CD8-positive, alpha-beta memory T cell (primary cell): ENCODE measurements around the gene PSORS1C2. TPM values are rescaled to one million over a fixed set of nuclear protein-coding genes. Genes with fewer than 3 reads are reported as not detected.
A peak's percentile ranks its signal among the peaks of the same experiment; 100 is the strongest.

Source experiments
- CTCF ChIA-PET: fragments of 350-600 bp; sonication (Branson Sonifier 250); formaldehyde crosslinking; loops from one replicate; lab custom pipeline; 2021; ENCODE audit warnings: antibody characterized with exemption; lab: Charles Lee
- POLR2A ChIA-PET: fragments of 350-600 bp; sonication (Branson Sonifier 250); formaldehyde crosslinking; loops from one replicate; lab custom pipeline; 2021; ENCODE audit warnings: antibody characterized with exemption; lab: Charles Lee
- DNase-seq, 5 donors: peaks; one replicate each; pipeline versions ENCODE4 v3.0.0 to v3.0.0-alpha.2; 2020 to 2022; ENCODE audit warnings: mixed read lengths in 1 of 5
- H3K27ac ChIP-seq: one replicate; pipeline ENCODE4 v1.7.0; 2013; ENCODE audit warnings: low read depth, mild to moderate bottlenecking, low read length, moderate library complexity
- H3K27me3 ChIP-seq: 2 replicates; pipeline ENCODE4 v1.7.0; 2013; ENCODE audit warnings: low read length, mild to moderate bottlenecking; ENCODE audit not compliant: insufficient read depth, poor library complexity, severe bottlenecking
- H3K36me3 ChIP-seq: 2 replicates; pipeline ENCODE4 v1.7.0; 2013; ENCODE audit warnings: mild to moderate bottlenecking, low read length, moderate library complexity; ENCODE audit not compliant: insufficient read depth
- H3K4me1 ChIP-seq: 2 replicates; pipeline ENCODE4 v1.7.0; 2013; ENCODE audit warnings: mild to moderate bottlenecking, low read length, moderate library complexity; ENCODE audit not compliant: insufficient read depth
- H3K4me3 ChIP-seq: 2 replicates; pipeline ENCODE4 v1.7.0; 2013; ENCODE audit warnings: mild to moderate bottlenecking, low read length
- H3K9me3 ChIP-seq: 2 replicates; pipeline ENCODE4 v1.7.0; 2013; ENCODE audit warnings: mild to moderate bottlenecking, low read length
- H3K27ac Mint-ChIP-seq, 8 donors: one replicate each; pipeline ENCODE4 v1.8.0; 2020 to 2021; ENCODE audit warnings: mixed read lengths in 8 of 8, mild to moderate bottlenecking in 6 of 8, inconsistent platforms in 3 of 8, moderate library complexity in 3 of 8
- H3K27me3 Mint-ChIP-seq, 2 donors: one replicate each; pipeline ENCODE4 v1.8.0; 2020 to 2021; ENCODE audit warnings: mixed read lengths in 2 of 2, mild to moderate bottlenecking in 1 of 2, moderate library complexity in 1 of 2
- H3K36me3 Mint-ChIP-seq, 3 donors: one replicate each; pipeline ENCODE4 v1.8.0; 2020 to 2021; ENCODE audit warnings: mixed read lengths in 3 of 3, inconsistent platforms in 1 of 3, mild to moderate bottlenecking in 1 of 3
- H3K4me1 Mint-ChIP-seq, 3 donors: one replicate each; pipeline ENCODE4 v1.8.0; 2020 to 2021; ENCODE audit warnings: mixed read lengths in 3 of 3, inconsistent platforms in 1 of 3, mild to moderate bottlenecking in 1 of 3
- H3K4me3 Mint-ChIP-seq, 7 donors: one replicate each; pipeline ENCODE4 v1.8.0; 2020 to 2021; ENCODE audit warnings: mixed read lengths in 7 of 7, mild to moderate bottlenecking in 6 of 7, moderate library complexity in 4 of 7, inconsistent platforms in 2 of 7
- H3K9me3 Mint-ChIP-seq, 5 donors: one replicate each; pipeline ENCODE4 v1.8.0; 2020 to 2022; ENCODE audit warnings: mixed read lengths in 5 of 5, mild to moderate bottlenecking in 3 of 5, moderate library complexity in 2 of 5, inconsistent platforms in 1 of 5
- polyA plus RNA-seq: library from polyadenylated mRNA; unstranded; fragments of 300-500 nt; fragmentation: Illumina TruSeq; gene quantifications from one replicate; pipeline ENCODE4 v1.2.3, GENCODE V29; 2021
- total RNA-seq, 2 experiments: library from RNA; stranded (reverse); gene quantifications; one replicate each; pipeline ENCODE4 v1.2.3, GENCODE V29; 2021

Gene PSORS1C2
- total and polyA plus RNA-seq, 3 experiments from 2014 or later = not detected

DNA sequence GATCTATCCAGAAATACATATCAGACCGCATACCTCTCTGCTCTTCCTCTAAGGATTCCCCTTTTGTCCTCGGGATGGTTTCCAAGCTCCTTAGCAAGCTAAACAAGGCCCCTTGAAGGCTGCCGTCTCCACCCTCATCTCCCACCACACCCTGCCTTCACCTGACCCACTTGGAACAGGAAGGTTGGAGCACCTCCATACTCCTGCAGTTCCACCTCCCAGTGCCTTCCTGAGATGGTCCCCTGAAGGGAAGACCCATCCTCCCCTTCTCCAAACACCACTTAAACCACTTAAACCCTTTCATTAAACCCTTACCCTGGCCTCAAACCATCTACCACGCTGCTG is 40.1 kb upstream of the PSORS1C2 start:
- peak overlapping the region in 5 of 8 donors; percentile 4 to 70 (median 48) for H3K27ac Mint-ChIP-seq
- no peaks in the 10 kb centered on the region for H3K9me3 Mint-ChIP-seq
- Histone ChIP-seq H3K27ac (no peak overlapping the region), H3K27me3 (no peaks in the 10 kb centered on the region), H3K36me3 (no peaks in the 10 kb centered on the region), H3K9me3 (no peaks in the 10 kb centered on the region), H3K4me1 (no peaks in the 10 kb centered on the region), H3K4me3 (no peak overlapping the region)
- H3K27me3 Mint-ChIP-seq = no peaks in the 10 kb centered on the region
- H3K36me3 Mint-ChIP-seq = no peaks in the 10 kb centered on the region
- ChIA-PET POLR2A (no interaction called here), CTCF (interaction anchor here (2.6 kb wide), 1 partner anchor 188 kb away, joined by 6 read pairs; no protein-coding TSS in a partner anchor)
- peaks cover 19 to 30% (median 26%) of the 10 kb centered on the region in 3 donors for H3K4me1 Mint-ChIP-seq
- H3K4me3 Mint-ChIP-seq = no peak overlapping the region
- DNase-seq = no peak

DNA sequence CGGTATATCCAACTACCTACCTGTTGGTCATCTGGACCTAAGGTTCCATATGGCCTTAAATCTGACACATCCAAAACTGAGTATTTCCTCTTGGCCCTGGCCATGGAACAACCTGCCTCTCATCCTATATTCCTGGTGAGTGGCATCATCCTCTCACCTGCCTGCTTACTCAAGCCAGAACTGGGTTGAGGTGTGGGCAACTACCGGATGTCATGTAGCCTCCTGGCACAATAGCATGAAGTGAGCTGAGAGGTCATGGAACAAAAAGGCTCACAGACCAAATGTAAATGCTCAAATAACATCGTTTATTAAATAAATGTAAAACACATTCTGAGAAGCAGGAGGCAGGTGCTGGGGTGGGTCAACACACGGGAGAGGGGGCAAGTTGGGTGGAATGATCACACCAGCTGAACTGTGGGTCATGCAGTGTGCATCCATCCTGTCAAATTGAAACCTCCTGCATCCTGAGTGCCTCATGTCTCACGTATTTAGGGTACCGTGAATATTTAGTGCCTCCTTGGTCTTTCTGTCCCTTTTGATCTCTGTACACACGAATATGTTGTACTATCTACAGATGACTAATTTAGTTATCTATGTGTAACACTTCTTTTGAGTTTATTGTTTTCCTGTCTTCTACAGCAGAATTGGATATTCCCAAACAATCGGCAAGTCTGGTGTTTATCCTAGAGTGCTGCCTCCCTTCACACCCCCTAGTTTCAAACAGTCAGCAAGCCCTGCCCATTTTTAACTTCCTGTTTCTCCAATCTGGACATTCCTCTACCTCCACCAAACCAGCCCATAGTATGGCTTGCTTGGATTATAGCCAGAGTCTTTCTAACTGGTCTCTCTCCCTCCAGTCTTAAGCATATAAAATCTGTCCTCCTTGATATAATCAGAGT is 39.5 kb upstream of the PSORS1C2 start:
- H3K4me1 ChIP-seq = no peaks in the 10 kb centered on the region
- no peak overlapping the region for H3K4me3 ChIP-seq
- H3K9me3 ChIP-seq = no peaks in the 10 kb centered on the region
- ChIA-PET CTCF (no interaction called here), POLR2A (no interaction called here)
- no peaks in the 10 kb centered on the region for H3K27me3 Mint-ChIP-seq
- H3K9me3 Mint-ChIP-seq = no peaks in the 10 kb centered on the region
- no peaks in the 10 kb centered on the region for H3K36me3 ChIP-seq
- no peaks in the 10 kb centered on the region for H3K27me3 ChIP-seq
- H3K27ac ChIP-seq = no peak overlapping the region
- H3K27ac Mint-ChIP-seq = peak overlapping the region in 6 of 8 donors; percentile 23 to 84 (median 52)
- peaks cover 19 to 30% (median 26%) of the 10 kb centered on the region in 3 donors for H3K4me1 Mint-ChIP-seq
- no peaks in the 10 kb centered on the region for H3K36me3 Mint-ChIP-seq
- H3K4me3 Mint-ChIP-seq = peak overlapping the region in 3 of 7 donors; percentile 14 to 30 (median 29)
- DNase-seq = no peak

DNA sequence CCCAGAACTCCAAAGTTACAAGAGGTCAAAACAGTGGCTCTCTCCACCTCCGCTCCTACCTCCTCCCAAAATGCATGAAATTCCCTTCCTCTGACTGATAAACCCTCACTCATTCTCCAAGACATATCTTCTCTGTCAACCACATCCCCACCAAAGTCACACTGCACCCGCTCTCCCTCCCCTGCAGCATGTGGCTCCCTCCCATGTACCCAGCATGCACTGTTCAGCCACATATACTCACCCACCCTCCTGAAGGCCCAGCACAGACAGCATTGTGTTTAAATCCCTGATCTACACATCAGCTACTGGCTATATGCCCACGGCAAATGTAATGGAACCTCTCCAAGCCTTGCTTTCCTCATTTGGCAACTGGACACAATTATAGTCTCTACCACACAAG is 37.1 kb upstream of the PSORS1C2 start:
- Mint-ChIP-seq H3K4me1 (peaks cover 19 to 30% (median 26%) of the 10 kb centered on the region in 3 donors), H3K36me3 (no peaks in the 10 kb centered on the region), H3K27me3 (no peaks in the 10 kb centered on the region), H3K27ac (peak overlapping the region in 4 of 8 donors; percentile 4 to 53 (median 15)), H3K4me3 (peak overlapping the region in 1 of 7 donors; percentile 9), H3K9me3 (no peaks in the 10 kb centered on the region)
- Histone ChIP-seq H3K27ac (no peak overlapping the region), H3K27me3 (no peaks in the 10 kb centered on the region), H3K4me1 (no peaks in the 10 kb centered on the region), H3K9me3 (no peaks in the 10 kb centered on the region), H3K36me3 (no peaks in the 10 kb centered on the region), H3K4me3 (no peak overlapping the region)
- CTCF ChIA-PET = interaction anchor here (1.4 kb wide), 1 partner anchor 10 kb away, joined by 4 read pairs; no protein-coding TSS in a partner anchor
- POLR2A ChIA-PET = no interaction called here
- DNase-seq = no peak

DNA sequence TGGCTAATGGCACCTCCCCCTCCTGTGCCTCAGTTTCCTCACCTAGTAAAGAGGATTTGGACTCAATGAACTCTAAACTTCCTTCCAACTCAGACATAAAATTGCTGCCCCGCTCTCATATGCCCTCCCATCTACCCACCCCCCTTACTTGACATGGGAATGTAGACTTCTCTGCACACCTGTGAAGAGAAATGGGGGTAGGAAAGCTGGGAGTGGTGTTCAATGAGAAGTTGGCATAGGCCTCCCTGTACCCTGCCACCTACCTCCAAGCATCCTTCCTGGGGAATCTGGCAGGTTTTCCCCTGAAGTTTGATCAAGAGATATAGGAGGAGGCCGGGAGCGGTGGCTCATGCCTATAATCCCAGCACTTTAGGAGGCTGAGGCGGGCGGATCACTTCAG is 35.5 kb upstream of the PSORS1C2 start:
- no peak overlapping the region for H3K4me3 ChIP-seq
- no peak for DNase-seq
- ChIA-PET POLR2A (no interaction called here), CTCF (interaction anchor here (1.4 kb wide), 1 partner anchor 8 kb away, joined by 4 read pairs; no protein-coding TSS in a partner anchor)
- no peaks in the 10 kb centered on the region for H3K36me3 ChIP-seq
- H3K4me1 ChIP-seq = no peaks in the 10 kb centered on the region
- H3K27ac Mint-ChIP-seq = no peak overlapping the region
- H3K4me3 Mint-ChIP-seq = no peak overlapping the region
- no peaks in the 10 kb centered on the region for H3K9me3 ChIP-seq
- peaks cover 14 to 25% (median 20%) of the 10 kb centered on the region in 3 donors for H3K4me1 Mint-ChIP-seq
- no peaks in the 10 kb centered on the region for H3K27me3 Mint-ChIP-seq
- H3K9me3 Mint-ChIP-seq = no peaks in the 10 kb centered on the region
- H3K36me3 Mint-ChIP-seq = no peaks in the 10 kb centered on the region
- H3K27ac ChIP-seq = no peak overlapping the region
- no peaks in the 10 kb centered on the region for H3K27me3 ChIP-seq

- no peak overlapping the region for H3K4me3 Mint-ChIP-seq
- Histone ChIP-seq H3K4me3 (no peak overlapping the region), H3K27ac (no peak overlapping the region), H3K27me3 (no peaks in the 10 kb centered on the region), H3K4me1 (no peaks in the 10 kb centered on the region), H3K9me3 (no peaks in the 10 kb centered on the region), H3K36me3 (no peaks in the 10 kb centered on the region)
- no peaks in the 10 kb centered on the region for H3K36me3 Mint-ChIP-seq
- DNase-seq = no peak
- ChIA-PET POLR2A (no interaction called here), CTCF (no interaction called here)
- H3K27ac Mint-ChIP-seq = no peak overlapping the region
- peaks cover 7 to 16% (median 10%) of the 10 kb centered on the region in 3 donors for H3K4me1 Mint-ChIP-seq
- H3K9me3 Mint-ChIP-seq = no peaks in the 10 kb centered on the region
- H3K27me3 Mint-ChIP-seq = no peaks in the 10 kb centered on the region
These were observed 34.5 kb upstream of the PSORS1C2 start for GRCh38 chr6:31173406-31173805.

DNA sequence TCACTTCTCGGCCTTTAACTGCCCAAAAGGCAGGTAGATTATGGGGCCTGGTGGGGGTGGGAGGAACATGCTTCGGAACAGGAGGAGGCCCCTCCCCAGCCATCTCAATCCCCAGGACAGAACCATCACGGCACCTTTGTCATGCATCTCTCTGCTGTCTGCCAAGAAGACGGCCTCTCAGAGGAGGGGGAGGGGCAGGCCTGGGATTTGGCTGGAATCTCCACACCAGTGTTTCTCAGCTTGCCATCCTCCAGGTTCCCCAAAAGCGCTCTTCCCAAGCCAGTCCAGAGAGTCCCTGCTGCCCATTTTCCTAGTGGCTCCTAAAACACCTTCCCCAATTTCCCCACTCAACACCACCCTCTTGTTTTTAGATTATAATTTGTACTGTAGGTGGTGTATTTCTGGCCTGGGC is 34.1 kb upstream of the PSORS1C2 start:
- ChIA-PET CTCF (no interaction called here), POLR2A (no interaction called here)
- H3K27me3 Mint-ChIP-seq = no peaks in the 10 kb centered on the region
- Histone ChIP-seq H3K27ac (no peak overlapping the region), H3K36me3 (no peaks in the 10 kb centered on the region), H3K4me3 (no peak overlapping the region), H3K9me3 (no peaks in the 10 kb centered on the region), H3K4me1 (no peaks in the 10 kb centered on the region), H3K27me3 (no peaks in the 10 kb centered on the region)
- no peaks in the 10 kb centered on the region for H3K9me3 Mint-ChIP-seq
- H3K4me3 Mint-ChIP-seq = no peak overlapping the region
- H3K27ac Mint-ChIP-seq = peak overlapping the region in 1 of 8 donors; percentile 51
- H3K36me3 Mint-ChIP-seq = no peaks in the 10 kb centered on the region
- no peak for DNase-seq
- peaks cover 3 to 11% (median 6%) of the 10 kb centered on the region in 3 donors for H3K4me1 Mint-ChIP-seq

DNA sequence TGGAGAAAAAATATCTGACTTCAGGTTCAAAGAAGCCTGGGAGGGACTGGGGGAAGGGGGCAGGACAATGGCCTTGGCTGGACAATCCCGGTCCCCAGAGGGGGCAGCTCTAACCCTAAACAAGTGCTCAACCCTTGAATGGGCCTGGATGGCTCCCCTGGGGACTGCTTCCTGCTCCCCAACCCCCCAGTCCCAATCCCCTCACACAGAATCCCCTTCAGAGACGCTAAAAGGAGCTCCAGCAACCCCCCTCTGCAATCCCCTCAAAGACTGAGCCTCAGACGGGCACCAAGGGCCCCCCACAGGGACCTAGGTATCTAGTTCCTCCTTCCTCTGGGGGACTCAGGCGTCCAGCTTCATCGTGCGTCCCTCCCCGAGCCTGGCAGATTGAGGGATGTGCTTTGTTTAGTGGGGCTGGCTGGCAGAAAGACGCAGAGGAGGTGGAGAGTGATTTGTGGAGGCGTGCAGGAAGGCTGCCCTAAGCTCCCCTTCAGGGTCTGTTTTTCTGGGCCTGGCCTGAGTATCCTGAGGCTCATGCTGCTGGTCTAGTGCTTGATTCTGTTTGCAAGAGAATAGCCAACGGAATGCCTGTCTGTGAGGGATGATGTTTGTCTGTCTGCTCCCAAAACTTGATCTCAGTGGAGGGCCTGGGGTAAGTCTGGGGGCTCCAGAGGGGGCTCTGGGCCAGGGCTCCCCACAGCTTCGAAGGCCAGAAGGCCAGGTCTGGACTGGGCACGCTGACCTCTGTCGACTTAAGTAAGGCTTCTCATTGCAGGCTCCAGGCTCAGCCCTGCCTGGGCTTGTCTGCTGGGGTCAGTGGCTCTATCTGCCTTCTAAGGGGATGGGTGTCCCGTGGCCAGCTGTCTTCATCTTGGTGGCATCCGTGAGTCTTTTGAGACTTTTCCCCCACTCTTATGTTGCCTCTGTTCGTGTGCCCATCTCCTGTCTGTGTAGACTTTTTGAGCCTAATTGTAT is 33.4 kb upstream of the PSORS1C2 start:
- H3K4me3 Mint-ChIP-seq = no peak overlapping the region
- peaks cover 3 to 7% (median 5%) of the 10 kb centered on the region in 3 donors for H3K4me1 Mint-ChIP-seq
- no peak for DNase-seq
- Histone ChIP-seq H3K4me1 (no peaks in the 10 kb centered on the region), H3K4me3 (no peak overlapping the region), H3K9me3 (no peaks in the 10 kb centered on the region), H3K36me3 (no peaks in the 10 kb centered on the region), H3K27ac (no peak overlapping the region), H3K27me3 (no peaks in the 10 kb centered on the region)
- H3K27ac Mint-ChIP-seq = peak overlapping the region in 3 of 8 donors; percentile 41 to 88 (median 51)
- ChIA-PET POLR2A (no interaction called here), CTCF (interaction anchor here (0.9 to 1.0 kb wide), 2 partner anchors 12 to 194 kb away, joined by 3 read pairs; no protein-coding TSS in a partner anchor)
- no peaks in the 10 kb centered on the region for H3K27me3 Mint-ChIP-seq
- H3K9me3 Mint-ChIP-seq = no peaks in the 10 kb centered on the region
- H3K36me3 Mint-ChIP-seq = no peaks in the 10 kb centered on the region
